Neural progenitor cell (in vitro differentiated cells): Measurements from ENCODE around the gene EFNA5. TPM values are rescaled to one million over a fixed set of nuclear protein-coding genes. Genes with fewer than 3 reads are reported as not detected.

Experiments
- DNase-seq: peaks from one replicate; pipeline ENCODE4 v3.0.0-alpha.2; 2016; ENCODE audit warnings: low spot score
- H2AFZ ChIP-seq: fragments of 200-600 bp; sonication (generic); replicated peaks from 2 replicates; pipeline ENCODE4 v1.6.1; 2016; ENCODE audit warnings: antibody characterized with exemption
- H3F3A ChIP-seq: fragments of 200-600 bp; sonication (generic); 2 replicates; pipeline ENCODE4 v1.6.1; 2016; ENCODE audit warnings: antibody characterized with exemption, low read depth
- H3K27ac ChIP-seq: fragments of 200-600 bp; sonication (generic); 2 replicates; pipeline ENCODE4 v1.5.1; 2016; ENCODE audit warnings: mild to moderate bottlenecking
- H3K27me3 ChIP-seq: fragments of 200-600 bp; sonication (generic); 2 replicates; pipeline ENCODE4 v1.6.1; 2016; ENCODE audit warnings: mild to moderate bottlenecking, moderate library complexity
- H3K36me3 ChIP-seq: fragments of 200-600 bp; sonication (generic); 2 replicates; pipeline ENCODE4 v1.5.1; 2016
- H3K4me1 ChIP-seq: fragments of 200-600 bp; sonication (generic); 2 replicates; pipeline ENCODE4 v1.6.1; 2016; ENCODE audit warnings: mixed run types
- H3K4me2 ChIP-seq: fragments of 200-600 bp; sonication (generic); 2 replicates; pipeline ENCODE4 v1.6.1; 2016
- H3K4me3 ChIP-seq: fragments of 200-600 bp; sonication (generic); 2 replicates; pipeline ENCODE4 v1.5.1; 2016
- H3K79me2 ChIP-seq: fragments of 200-600 bp; sonication (generic); 2 replicates; pipeline ENCODE4 v1.6.1; 2016; ENCODE audit warnings: low read depth
- H3K9ac ChIP-seq: fragments of 200-600 bp; sonication (generic); 2 replicates; pipeline ENCODE4 v1.6.1; 2016
- H3K9me3 ChIP-seq: fragments of 200-600 bp; sonication (generic); 2 replicates; pipeline ENCODE4 v1.5.1; 2016; ENCODE audit warnings: low read depth
- H4K20me1 ChIP-seq: fragments of 200-600 bp; sonication (generic); 2 replicates; pipeline ENCODE4 v1.6.1; 2016; ENCODE audit warnings: low read depth
- H3K27ac Mint-ChIP-seq: 3 replicates; pipeline ENCODE4 v1.8.0; 2021; ENCODE audit warnings: mixed read lengths
- H3K27me3 Mint-ChIP-seq: 2 replicates; pipeline ENCODE4 v1.8.0; 2022; ENCODE audit warnings: low read depth, mild to moderate bottlenecking, inconsistent platforms, moderate library complexity, mixed read lengths; ENCODE audit not compliant: insufficient read depth
- H3K36me3 Mint-ChIP-seq: 3 replicates; pipeline ENCODE4 v1.8.0; 2021; ENCODE audit warnings: mixed read lengths
- H3K4me1 Mint-ChIP-seq: 3 replicates; pipeline ENCODE4 v1.8.0; 2021; ENCODE audit warnings: mixed read lengths
- H3K4me3 Mint-ChIP-seq: 3 replicates; pipeline ENCODE4 v1.8.0; 2021; ENCODE audit warnings: mild to moderate bottlenecking, moderate library complexity, mixed read lengths
- H3K9me3 Mint-ChIP-seq: 3 replicates; pipeline ENCODE4 v1.8.0; 2020; ENCODE audit warnings: mixed read lengths
- CTCF ChIP-seq: fragments of 200-600 bp; sonication (generic); IDR thresholded peaks from 2 replicates; pipeline ENCODE4 v1.5.1; 2017; ENCODE audit warnings: antibody characterized with exemption, mild to moderate bottlenecking
- EZH2 ChIP-seq: fragments of 200-600 bp; sonication (generic); IDR thresholded peaks from 2 replicates; pipeline ENCODE4 v1.6.1; 2017; ENCODE audit warnings: antibody characterized with exemption, mild to moderate bottlenecking, moderate library complexity
- EZH2phosphoT487 ChIP-seq: fragments of 200-600 bp; sonication (generic); IDR thresholded peaks from 2 replicates; pipeline ENCODE4 v1.6.1; 2017; ENCODE audit warnings: antibody characterized with exemption
- total RNA-seq: library from RNA; depleted of rRNA; stranded (reverse); fragments of >200 nt; gene quantifications from 2 replicates; pipeline ENCODE4 v1.2.3, GENCODE V29; 2015; ENCODE audit warnings: low replicate concordance

Gene EFNA5
- total RNA-seq, 1 donor from 2014 or later: 105 TPM

GRCh38 chr5:107487056-107487542 lies 183.6 kb downstream of the EFNA5 start:
- no peak for TF ChIP-seq CTCF
- no peak for TF ChIP-seq EZH2
- TF ChIP-seq EZH2phosphoT487: no peak

GRCh38 chr5:107486489-107486888 lies 184.2 kb downstream of the EFNA5 start:
- Histone ChIP-seq H3K4me2 (no peak overlapping the region), H3K27me3 (no peaks in the 10 kb centered on the region), H3K4me3 (no peak overlapping the region), H4K20me1 (peaks cover 100% of the 10 kb centered on the region), H3K9ac (no peak overlapping the region), H3F3A (peaks cover 52% of the 10 kb centered on the region), H3K36me3 (no peaks in the 10 kb centered on the region), H3K27ac (no peak overlapping the region), H3K79me2 (peaks cover 100% of the 10 kb centered on the region), H2AFZ (no peak overlapping the region), H3K4me1 (peaks cover 60% of the 10 kb centered on the region), H3K9me3 (no peaks in the 10 kb centered on the region)
- H3K27ac Mint-ChIP-seq: no peak overlapping the region
- TF ChIP-seq CTCF (no peak), EZH2phosphoT487 (no peak), EZH2 (no peak)
- H3K27me3 Mint-ChIP-seq: no peaks in the 10 kb centered on the region
- H3K36me3 Mint-ChIP-seq: peaks cover 5% of the 10 kb centered on the region
- no peaks in the 10 kb centered on the region for H3K9me3 Mint-ChIP-seq
- peaks cover 52% of the 10 kb centered on the region for H3K4me1 Mint-ChIP-seq
- no peak overlapping the region for H3K4me3 Mint-ChIP-seq
- DNase-seq: no peak

More at GRCh38 chr5:107487056-107487542, 183.6 kb downstream of the EFNA5 start:
- Histone ChIP-seq H3K9me3 (no peaks in the 10 kb centered on the region), H3K36me3 (no peaks in the 10 kb centered on the region), H3K9ac (no peak overlapping the region), H3K27ac (peak overlapping the region; percentile 76), H4K20me1 (peaks cover 99% of the 10 kb centered on the region), H3K4me1 (peaks cover 60% of the 10 kb centered on the region), H3F3A (peaks cover 49% of the 10 kb centered on the region), H2AFZ (no peak overlapping the region), H3K79me2 (peaks cover 100% of the 10 kb centered on the region), H3K27me3 (no peaks in the 10 kb centered on the region), H3K4me2 (no peak overlapping the region), H3K4me3 (no peak overlapping the region)
- Mint-ChIP-seq H3K9me3 (no peaks in the 10 kb centered on the region), H3K36me3 (peaks cover 5% of the 10 kb centered on the region), H3K4me1 (peaks cover 52% of the 10 kb centered on the region), H3K27ac (peak overlapping the region; percentile 24), H3K27me3 (no peaks in the 10 kb centered on the region), H3K4me3 (no peak overlapping the region)
- no peak for DNase-seq

DNA sequence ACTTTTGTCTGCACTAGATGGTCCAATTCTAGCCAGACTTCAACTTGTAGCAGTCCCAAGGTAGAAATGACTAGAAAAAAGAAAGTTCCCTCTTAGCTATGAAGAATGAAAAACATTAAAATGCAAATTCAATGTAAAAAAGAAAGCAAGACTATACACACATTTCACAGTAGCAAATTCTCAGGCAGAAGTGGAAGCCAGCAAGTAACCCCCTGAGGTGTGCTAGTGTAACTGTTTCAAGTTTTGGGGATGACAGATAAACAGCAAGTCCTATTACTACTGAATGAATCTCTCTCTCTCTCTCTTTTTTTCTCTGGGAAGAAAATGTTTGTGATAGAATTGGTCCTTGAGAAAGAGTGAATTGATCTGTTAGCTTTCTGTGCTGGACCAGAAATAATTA lies 185.6 kb downstream of the EFNA5 start:
- no peaks in the 10 kb centered on the region for H3K36me3 ChIP-seq
- no peak for DNase-seq
- no peak overlapping the region for H2AFZ ChIP-seq
- no peak overlapping the region for H3K4me3 Mint-ChIP-seq
- H3F3A ChIP-seq: peaks cover 49% of the 10 kb centered on the region
- TF ChIP-seq EZH2phosphoT487 (no peak), CTCF (no peak), EZH2 (no peak)
- H3K79me2 ChIP-seq: peaks cover 100% of the 10 kb centered on the region
- H3K36me3 Mint-ChIP-seq: peaks cover 9% of the 10 kb centered on the region
- H3K27me3 Mint-ChIP-seq: no peaks in the 10 kb centered on the region
- no peaks in the 10 kb centered on the region for H3K9me3 ChIP-seq
- H3K9ac ChIP-seq: no peak overlapping the region
- H3K4me1 ChIP-seq: peaks cover 68% of the 10 kb centered on the region
- no peaks in the 10 kb centered on the region for H3K27me3 ChIP-seq
- no peaks in the 10 kb centered on the region for H3K9me3 Mint-ChIP-seq
- H3K4me2 ChIP-seq: peak overlapping the region; percentile 40
- no peak overlapping the region for H3K27ac Mint-ChIP-seq
- H4K20me1 ChIP-seq: peaks cover 100% of the 10 kb centered on the region
- no peak overlapping the region for H3K27ac ChIP-seq
- peaks cover 62% of the 10 kb centered on the region for H3K4me1 Mint-ChIP-seq
- H3K4me3 ChIP-seq: no peak overlapping the region
